GM23338 (cell line): ENCODE results near the gene TRAF3IP3. TPM values are rescaled to one million over a fixed set of nuclear protein-coding genes. Genes with fewer than 3 reads are reported as not detected.

Source experiments
- ATAC-seq: fragments of 200-7000 bp; cut with Tn5 transposase; 3 replicates; pipeline ENCODE4 v1.9.1; 2020
- DNase-seq: peaks from one replicate; pipeline ENCODE4 v3.0.0-alpha.2; 2015; ENCODE audit warnings: low spot score
- H2AFZ ChIP-seq: fragments of 200-600 bp; sonication (generic); 2 replicates; pipeline ENCODE4 v1.8.0; 2016; ENCODE audit warnings: antibody characterized with exemption, mild to moderate bottlenecking, moderate library complexity
- H3F3A ChIP-seq: fragments of 200-600 bp; sonication (generic); replicated peaks from 2 replicates; pipeline ENCODE4 v1.8.0; 2017; ENCODE audit warnings: antibody characterized with exemption, mixed run types, low read depth
- H3K27ac ChIP-seq: fragments of 200-600 bp; sonication (generic); 2 replicates; pipeline ENCODE4 v1.6.1; 2016; ENCODE audit warnings: low read depth
- H3K27me3 ChIP-seq: fragments of 200-600 bp; sonication (generic); 2 replicates; pipeline ENCODE4 v1.8.0; 2016; ENCODE audit warnings: mild to moderate bottlenecking, mixed run types, moderate library complexity; ENCODE audit not compliant: insufficient read depth
- H3K36me3 ChIP-seq: fragments of 200-600 bp; sonication (generic); 2 replicates; pipeline ENCODE4 v1.8.0; 2016; ENCODE audit warnings: mild to moderate bottlenecking; ENCODE audit not compliant: insufficient read depth
- H3K4me1 ChIP-seq: fragments of 200-600 bp; sonication (generic); 2 replicates; pipeline ENCODE4 v1.8.0; 2016; ENCODE audit warnings: mild to moderate bottlenecking, moderate library complexity; ENCODE audit not compliant: insufficient read depth
- H3K4me2 ChIP-seq: fragments of 200-600 bp; sonication (generic); 2 replicates; pipeline ENCODE4 v1.7.1; 2017; ENCODE audit warnings: mixed run types
- H3K4me3 ChIP-seq: fragments of 200-600 bp; sonication (generic); 2 replicates; pipeline ENCODE4 v1.6.1; 2016; ENCODE audit warnings: mixed run types
- H3K79me2 ChIP-seq: fragments of 200-600 bp; sonication (generic); replicated peaks from 2 replicates; pipeline ENCODE4 v1.8.0; 2017; ENCODE audit warnings: mild to moderate bottlenecking; ENCODE audit not compliant: insufficient read depth
- H3K9me2 ChIP-seq: fragments of 200-600 bp; sonication (generic); 2 replicates; pipeline ENCODE4 v1.8.0; 2017; ENCODE audit not compliant: insufficient read depth
- H4K20me1 ChIP-seq: fragments of 200-600 bp; sonication (generic); replicated peaks from 2 replicates; pipeline ENCODE4 v1.8.0; 2017; ENCODE audit warnings: mild to moderate bottlenecking; ENCODE audit not compliant: insufficient read depth
- H3K27ac Mint-ChIP-seq: 2 replicates; pipeline ENCODE4 v1.8.0; 2020; ENCODE audit warnings: inconsistent platforms, mild to moderate bottlenecking, moderate library complexity, mixed read lengths
- H3K27me3 Mint-ChIP-seq: 3 replicates; pipeline ENCODE4 v1.8.0; 2022; ENCODE audit warnings: low read depth, mild to moderate bottlenecking, moderate library complexity, mixed read lengths, inconsistent platforms; ENCODE audit not compliant: insufficient read depth, poor library complexity
- H3K36me3 Mint-ChIP-seq: 3 replicates; pipeline ENCODE4 v1.8.0; 2021; ENCODE audit warnings: low read depth, mild to moderate bottlenecking, inconsistent platforms, moderate library complexity, mixed read lengths
- H3K4me1 Mint-ChIP-seq: 3 replicates; pipeline ENCODE4 v1.8.0; 2020; ENCODE audit warnings: mild to moderate bottlenecking, inconsistent platforms, mixed read lengths
- H3K4me3 Mint-ChIP-seq: 3 replicates; pipeline ENCODE4 v1.8.0; 2021; ENCODE audit warnings: moderate library complexity, mild to moderate bottlenecking, inconsistent platforms, mixed read lengths
- H3K9me3 Mint-ChIP-seq: 3 replicates; pipeline ENCODE4 v1.8.0; 2020; ENCODE audit warnings: moderate library complexity, mild to moderate bottlenecking, inconsistent platforms, mixed read lengths
- CREB1 ChIP-seq: fragments of 250-450 bp; sonication (Bioruptor Pico); IDR thresholded peaks from 2 replicates; pipeline ENCODE4 v1.5.0; 2020; ENCODE audit warnings: low read depth, mild to moderate bottlenecking, moderate library complexity
- EZH2phosphoT487 ChIP-seq: fragments of 200-600 bp; sonication (generic); IDR thresholded peaks from one replicate; pipeline ENCODE4 v1.8.1; 2018; ENCODE audit warnings: antibody characterized with exemption; ENCODE audit not compliant: unreplicated experiment
- JUNB ChIP-seq: IDR thresholded peaks from one replicate; pipeline ENCODE4 v1.6.1; 2016; ENCODE audit warnings: antibody characterized with exemption; ENCODE audit not compliant: unreplicated experiment
- POLR2AphosphoS5 ChIP-seq: IDR thresholded peaks from 2 replicates; pipeline ENCODE4 v1.6.1; 2016; ENCODE audit warnings: antibody characterized with exemption, low read depth
- STAT1 ChIP-seq: IDR thresholded peaks from one replicate; pipeline ENCODE4 v1.6.1; 2016; ENCODE audit warnings: antibody characterized with exemption; ENCODE audit not compliant: unreplicated experiment
- ZNF331 ChIP-seq: fragments of 250-450 bp; sonication (Bioruptor Pico); IDR thresholded peaks from 2 replicates; pipeline ENCODE4 v1.5.0; 2020; ENCODE audit warnings: low read depth, mild to moderate bottlenecking, moderate library complexity
- ZNF462 ChIP-seq: fragments of 250-450 bp; sonication (Bioruptor Pico); IDR thresholded peaks from 2 replicates; pipeline ENCODE4 v1.5.0; 2020; ENCODE audit warnings: mild to moderate bottlenecking, moderate library complexity
- polyA plus RNA-seq: library from polyadenylated mRNA; unstranded; fragments of >200 nt; fragmentation: Nextera tagmentation; extraction: Ambion mirVana; gene quantifications from 2 replicates; pipeline ENCODE4 v1.2.1, GENCODE V29; 2016
- total RNA-seq: library from RNA; depleted of rRNA; stranded (reverse); fragments of >200 nt; shearing (Covaris generic); gene quantifications from 2 replicates; pipeline ENCODE4 v1.2.3, GENCODE V29; 2014
- TF ChIP-seq, protein P1 (sequence below), 2 experiments: fragments of 200-600 bp in 1 of 2; sonication (generic) in 1 of 2; conservative IDR thresholded peaks; 2 replicates each; pipeline versions ENCODE4 v1.5.1 to v1.6.1; 2016 to 2017; ENCODE audit warnings: antibody characterized with exemption in 2 of 2, low read depth in 2 of 2, mild to moderate bottlenecking in 2 of 2, moderate library complexity in 1 of 2

The TRAF3IP3 gene
- total and polyA plus RNA-seq, 2 experiments from 2014 or later = not detected

DNA sequence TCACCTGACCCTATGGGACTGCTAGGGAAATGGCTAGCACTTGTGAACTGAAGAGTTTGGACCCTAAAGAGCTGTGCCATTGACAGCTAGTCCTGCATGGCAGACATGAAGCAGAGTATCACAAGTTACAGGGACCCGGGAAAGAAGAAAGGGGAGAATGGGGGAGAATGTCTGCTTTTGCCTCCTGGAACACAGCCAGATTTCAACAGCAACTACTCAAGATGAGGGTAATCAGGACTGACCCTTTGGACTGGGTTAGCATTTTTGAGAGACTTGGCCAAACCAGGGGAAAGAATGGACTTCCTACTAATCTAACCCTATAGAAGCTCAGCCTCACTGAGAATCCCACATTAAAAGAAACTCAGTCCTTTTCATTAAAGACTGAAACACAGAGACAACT is 63.2 kb downstream of the TRAF3IP3 start:
- H3K9me2 ChIP-seq = no peaks in the 10 kb centered on the region
- Mint-ChIP-seq H3K9me3 (no peaks in the 10 kb centered on the region; the same call in 2 of the 3 replicates), H3K4me3 (no peak overlapping the region), H3K27me3 (peaks cover 10% of the 10 kb centered on the region), H3K4me1 (peaks cover 7% of the 10 kb centered on the region), H3K27ac (no peak overlapping the region), H3K36me3 (no peaks in the 10 kb centered on the region)
- no peaks in the 10 kb centered on the region for H3K79me2 ChIP-seq
- H3K4me2 ChIP-seq = no peak overlapping the region
- H2AFZ ChIP-seq = no peak overlapping the region
- H3K27me3 ChIP-seq = no peaks in the 10 kb centered on the region
- ATAC-seq (no peak), DNase-seq (no peak)
- no peak overlapping the region for H3K27ac ChIP-seq
- H4K20me1 ChIP-seq = no peaks in the 10 kb centered on the region
- H3K4me1 ChIP-seq = no peaks in the 10 kb centered on the region
- no peaks in the 10 kb centered on the region for H3K36me3 ChIP-seq
- no peak overlapping the region for H3K4me3 ChIP-seq
- no peaks in the 10 kb centered on the region for H3F3A ChIP-seq
- TF ChIP-seq ZNF462 (CRISPR knock-in tag) (no peak), CREB1 (CRISPR knock-in tag) (no peak), STAT1 (no peak), POLR2AphosphoS5 (no peak), EZH2phosphoT487 (no peak), ZNF331 (CRISPR knock-in tag) (no peak), JUNB (no peak)
- TF ChIP-seq, protein P1, sequence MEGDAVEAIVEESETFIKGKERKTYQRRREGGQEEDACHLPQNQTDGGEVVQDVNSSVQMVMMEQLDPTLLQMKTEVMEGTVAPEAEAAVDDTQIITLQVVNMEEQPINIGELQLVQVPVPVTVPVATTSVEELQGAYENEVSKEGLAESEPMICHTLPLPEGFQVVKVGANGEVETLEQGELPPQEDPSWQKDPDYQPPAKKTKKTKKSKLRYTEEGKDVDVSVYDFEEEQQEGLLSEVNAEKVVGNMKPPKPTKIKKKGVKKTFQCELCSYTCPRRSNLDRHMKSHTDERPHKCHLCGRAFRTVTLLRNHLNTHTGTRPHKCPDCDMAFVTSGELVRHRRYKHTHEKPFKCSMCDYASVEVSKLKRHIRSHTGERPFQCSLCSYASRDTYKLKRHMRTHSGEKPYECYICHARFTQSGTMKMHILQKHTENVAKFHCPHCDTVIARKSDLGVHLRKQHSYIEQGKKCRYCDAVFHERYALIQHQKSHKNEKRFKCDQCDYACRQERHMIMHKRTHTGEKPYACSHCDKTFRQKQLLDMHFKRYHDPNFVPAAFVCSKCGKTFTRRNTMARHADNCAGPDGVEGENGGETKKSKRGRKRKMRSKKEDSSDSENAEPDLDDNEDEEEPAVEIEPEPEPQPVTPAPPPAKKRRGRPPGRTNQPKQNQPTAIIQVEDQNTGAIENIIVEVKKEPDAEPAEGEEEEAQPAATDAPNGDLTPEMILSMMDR (conservative IDR thresholded peaks at IDR 0.05; ENCODE audit: low read depth in 2 of 2) = no peak
